Inferior parietal cortex (tissue), 1 donor: ENCODE results near the gene ERC2.
A peak's percentile ranks its signal among the peaks of the same experiment; 100 is the strongest.

Experiments
- DNase-seq: peaks from one replicate; pipeline ENCODE4 v3.0.0-alpha.2; 2016; ENCODE audit errors: extremely low spot score

ERC2 gene

DNA sequence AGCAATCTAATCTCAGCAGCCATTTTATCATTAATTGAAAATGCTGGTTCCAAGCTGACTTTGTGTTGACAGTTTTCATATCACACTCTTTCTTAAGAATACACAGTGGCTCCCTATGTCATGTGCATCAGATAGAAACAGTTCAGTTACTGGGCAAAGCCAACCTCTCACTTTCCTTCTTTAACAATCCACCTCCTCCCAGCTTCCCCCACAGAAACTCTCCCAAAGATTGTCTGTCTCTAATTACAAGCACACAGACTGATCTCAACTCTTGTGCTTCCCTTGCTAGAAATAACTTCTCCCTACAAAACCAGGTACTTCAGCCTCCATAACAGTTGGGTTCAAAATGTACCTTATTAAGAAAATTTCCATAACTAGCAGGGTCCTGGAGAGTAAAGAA is 752.2 kb downstream of the ERC2 start:
- DNase-seq = no peak

DNA sequence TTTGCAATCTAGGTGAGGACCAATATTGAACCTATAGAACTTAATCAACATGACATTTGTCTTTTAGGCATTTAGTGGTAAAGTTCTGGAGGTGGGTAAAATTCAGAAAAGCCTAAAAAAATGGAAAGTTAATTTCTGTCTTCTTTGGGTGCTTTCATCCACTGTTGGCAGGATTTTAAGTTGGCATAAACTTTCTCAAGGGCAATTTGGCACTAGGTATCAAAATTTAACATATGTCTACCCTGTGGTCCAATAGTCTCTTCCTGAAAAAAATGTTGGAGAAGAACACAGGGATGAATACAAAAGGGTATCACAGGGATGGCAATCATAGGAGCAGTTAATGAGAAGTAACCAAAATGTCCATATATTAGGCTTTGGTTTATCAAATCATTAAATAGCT is 754.2 kb downstream of the ERC2 start:
- no peak for DNase-seq

DNA sequence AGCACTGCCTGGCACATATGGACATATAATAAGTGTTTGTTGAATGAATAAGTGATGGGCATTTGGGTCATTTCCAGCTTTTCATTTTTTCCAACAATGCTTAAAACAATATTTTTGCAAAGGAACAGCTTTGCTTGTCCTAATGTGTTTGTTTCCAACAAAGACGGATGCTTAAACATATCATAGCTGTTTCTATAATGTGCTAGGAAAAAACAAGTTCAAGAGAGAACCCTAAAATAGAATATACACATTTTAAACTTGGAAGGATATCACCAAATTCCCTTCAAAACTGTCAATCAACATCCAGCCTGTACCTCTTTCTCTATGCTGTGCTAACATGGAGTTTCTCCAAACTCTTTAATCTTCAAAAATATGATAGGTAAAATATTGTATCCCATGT is 756.6 kb downstream of the ERC2 start:
- no peak for DNase-seq

DNA sequence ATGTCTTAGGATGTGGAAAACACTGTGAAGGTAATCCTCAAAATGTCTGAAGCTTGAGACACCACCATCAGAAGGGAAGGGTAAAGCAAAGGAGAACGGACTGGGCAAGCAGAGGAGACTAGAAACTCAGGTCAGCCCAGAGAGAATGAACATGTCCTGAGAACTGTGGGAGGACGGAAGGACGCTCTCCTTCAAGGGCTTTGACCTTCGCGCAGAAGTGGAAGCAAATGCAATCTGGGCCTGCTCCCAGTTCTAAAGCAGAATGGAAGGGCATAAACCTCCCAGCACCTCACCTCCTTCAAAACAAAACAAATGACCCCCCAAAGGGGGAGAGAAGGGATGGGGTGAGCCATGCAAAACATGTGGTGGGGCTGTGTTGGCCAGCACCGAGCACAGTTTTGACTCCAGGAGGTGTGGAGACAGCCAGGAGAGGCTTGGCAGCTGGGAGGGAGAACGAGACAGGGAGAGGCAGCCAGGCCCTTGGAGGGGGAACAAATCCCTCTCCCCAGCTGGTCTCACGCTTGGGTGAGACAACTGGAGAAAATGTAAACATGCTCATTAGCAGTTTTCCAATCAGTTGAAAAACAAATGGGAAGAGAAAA is 758.8 kb downstream of the ERC2 start:
- DNase-seq = no peak

DNA sequence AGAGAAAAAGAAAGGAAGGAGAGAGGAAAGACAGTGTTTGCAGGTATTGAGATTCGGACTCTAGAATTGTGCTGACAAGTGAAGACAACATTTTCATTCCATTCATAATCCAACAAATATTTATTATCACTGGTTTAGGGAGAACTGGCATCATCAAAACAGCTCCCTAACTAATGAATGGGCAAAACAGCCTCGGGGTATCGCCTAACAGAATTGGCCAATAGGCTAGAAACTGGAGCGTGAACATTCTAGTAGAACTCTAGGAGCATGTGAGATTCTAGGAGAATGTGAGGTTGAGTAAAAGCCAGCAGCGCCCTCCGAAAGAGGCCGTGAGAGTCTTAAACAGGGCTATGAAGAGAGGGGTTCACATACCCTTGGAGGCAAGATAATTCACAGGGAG is 759.3 kb downstream of the ERC2 start:
- DNase-seq = no peak

DNA sequence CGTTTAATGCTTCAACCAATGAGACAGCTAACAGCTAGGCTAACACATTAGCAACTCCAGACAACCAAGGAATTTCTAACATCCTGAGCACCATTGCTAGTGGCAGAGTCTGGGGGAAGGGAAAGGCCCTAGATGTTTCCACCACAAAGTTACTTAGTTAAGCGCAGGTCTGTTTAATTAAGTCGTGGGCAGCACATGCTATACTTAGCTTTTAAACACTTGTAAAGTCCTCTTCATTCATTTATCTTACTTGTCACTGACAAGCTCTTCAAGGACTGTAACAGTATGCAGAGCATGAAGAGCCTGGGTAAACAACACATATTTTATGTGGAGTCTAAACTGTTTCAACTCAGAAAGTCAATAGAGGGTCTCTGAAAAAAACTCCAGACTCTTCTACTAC is 760.0 kb downstream of the ERC2 start:
- no peak for DNase-seq

DNA sequence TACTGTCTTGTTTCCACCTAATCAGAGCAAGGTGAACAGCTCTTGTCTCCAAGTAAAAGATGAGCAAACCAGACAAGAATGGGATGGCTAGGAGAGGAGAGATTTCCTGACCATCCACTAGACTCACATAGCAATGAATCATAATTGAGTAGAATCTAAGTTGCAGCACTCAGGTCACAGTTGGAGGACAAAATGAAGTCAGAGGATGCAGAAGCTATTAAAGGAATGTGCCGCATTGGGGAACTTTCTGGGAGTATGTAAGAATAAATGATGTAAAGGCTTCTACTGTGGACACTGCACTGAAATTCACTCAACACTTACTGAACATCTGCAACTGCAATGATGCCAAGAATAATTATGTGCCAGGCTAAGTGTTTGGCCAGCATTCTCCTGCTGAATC is 763.7 kb downstream of the ERC2 start:
- DNase-seq = no peak

DNA sequence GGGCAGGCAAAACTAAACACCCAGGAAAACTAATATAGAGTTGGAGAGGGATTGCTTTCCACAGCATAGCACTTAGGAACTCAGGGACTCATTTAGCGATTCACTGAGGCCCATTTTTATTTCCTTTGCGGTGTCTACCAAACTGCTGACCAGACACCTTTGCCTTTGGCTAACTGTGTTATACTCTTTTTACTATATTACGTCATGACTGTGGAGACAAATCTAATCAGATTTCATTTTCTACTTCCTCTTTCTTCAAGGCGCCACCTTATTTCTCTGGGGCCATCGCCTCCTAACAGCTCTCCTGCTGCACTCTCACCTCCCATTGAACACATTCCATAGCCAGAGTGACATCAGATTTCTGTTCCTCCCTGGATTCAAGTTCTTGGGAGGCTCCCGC is 765.4 kb downstream of the ERC2 start:
- DNase-seq = no peak

DNA sequence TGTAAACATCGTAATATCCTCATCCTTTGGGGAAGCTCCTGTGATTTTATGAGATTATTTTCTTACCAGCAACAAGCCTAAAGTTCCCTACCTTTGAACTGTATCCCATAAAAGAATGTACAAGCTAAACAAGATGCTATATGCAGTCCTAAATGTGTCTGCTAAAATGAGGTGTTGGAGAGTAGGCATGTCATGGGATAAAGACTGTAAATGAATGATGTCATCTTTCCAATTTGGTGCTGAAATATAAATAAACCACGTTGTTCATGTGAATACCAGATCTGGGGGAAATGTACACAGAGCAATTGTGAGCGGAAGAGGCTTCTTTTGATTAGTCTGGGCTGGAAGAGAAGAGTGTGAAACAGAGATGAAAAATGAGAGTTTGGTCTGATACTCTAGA is 766.3 kb downstream of the ERC2 start:
- no peak for DNase-seq

DNA sequence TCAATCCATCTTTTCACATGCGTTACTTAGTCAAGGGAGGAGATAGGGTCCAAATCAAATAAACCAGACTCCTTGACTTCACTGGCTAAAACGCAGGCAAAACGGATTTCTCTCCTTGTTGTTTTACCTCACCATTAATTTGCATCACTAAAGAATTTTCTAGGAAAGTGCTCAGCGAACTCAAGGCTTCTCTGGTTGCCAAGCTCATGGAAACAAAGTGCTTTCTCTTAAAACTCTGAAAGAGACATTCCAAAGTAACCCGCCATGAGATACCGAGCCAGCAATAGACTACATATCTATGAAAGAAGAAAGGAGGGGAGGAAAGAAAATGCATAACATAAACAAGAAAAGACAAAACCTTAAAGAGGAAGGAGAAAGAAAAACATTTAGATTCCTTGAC is 769.4 kb downstream of the ERC2 start:
- no peak for DNase-seq

DNA sequence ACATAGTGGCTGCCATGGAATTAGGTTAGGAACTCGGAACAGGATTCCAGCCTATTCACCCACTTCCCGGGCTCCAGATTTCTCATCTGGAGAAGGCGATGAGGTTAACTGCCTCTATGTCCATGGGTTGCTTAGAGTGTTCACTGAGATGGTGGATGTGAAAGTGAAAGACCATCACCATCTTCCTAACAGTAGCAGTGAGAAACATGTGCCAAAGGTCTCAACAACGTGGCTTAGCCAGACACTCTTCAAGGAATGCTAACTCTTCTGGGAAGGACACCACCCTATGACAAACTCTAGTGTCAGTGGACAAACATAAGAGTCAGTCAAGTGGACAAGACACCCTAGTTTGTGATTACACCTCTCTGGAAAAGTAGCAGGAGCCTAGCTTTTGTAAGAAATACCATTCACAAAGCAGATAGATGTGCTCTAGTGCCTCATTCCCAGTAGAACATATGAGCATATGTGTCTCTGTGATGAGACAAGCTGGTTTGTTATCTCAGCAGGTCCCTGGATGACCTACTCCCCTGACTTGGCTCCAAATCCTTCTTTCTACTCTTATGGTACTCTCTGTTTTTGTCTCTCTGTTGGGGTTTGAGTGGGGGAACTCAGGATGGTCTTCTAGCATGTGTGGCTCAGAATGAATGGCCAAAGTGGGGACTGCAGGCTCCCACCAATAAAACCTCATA is 770.9 kb downstream of the ERC2 start:
- DNase-seq = no peak

DNA sequence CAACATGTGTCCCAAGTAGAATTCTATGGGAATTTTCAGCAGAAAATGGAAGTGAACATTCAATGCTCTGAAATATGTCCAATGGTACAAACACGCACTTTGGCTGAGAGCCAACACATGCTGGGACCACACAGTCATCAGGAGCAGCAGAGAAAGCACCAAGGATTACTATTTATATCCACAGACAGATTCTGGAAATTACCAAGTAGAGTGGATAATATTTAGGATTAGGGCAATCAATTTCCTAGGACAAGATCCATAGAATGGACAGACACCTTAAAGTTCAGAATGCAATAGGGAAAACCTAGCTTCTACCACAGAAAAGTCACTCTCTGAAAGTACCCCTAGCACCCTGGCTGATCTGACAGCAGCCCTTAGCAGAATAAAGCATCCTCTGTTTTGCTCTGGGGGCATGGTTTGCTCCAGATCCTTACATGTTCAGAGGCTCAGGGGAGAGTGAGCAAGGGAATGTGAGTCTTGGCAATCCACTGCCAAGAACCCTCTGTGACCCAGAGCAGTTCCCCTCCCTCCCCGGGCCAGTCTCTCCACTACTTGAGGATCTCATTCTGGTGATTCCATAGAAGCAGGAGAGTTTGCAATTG is 775.2 kb downstream of the ERC2 start:
- DNase-seq = no peak

DNA sequence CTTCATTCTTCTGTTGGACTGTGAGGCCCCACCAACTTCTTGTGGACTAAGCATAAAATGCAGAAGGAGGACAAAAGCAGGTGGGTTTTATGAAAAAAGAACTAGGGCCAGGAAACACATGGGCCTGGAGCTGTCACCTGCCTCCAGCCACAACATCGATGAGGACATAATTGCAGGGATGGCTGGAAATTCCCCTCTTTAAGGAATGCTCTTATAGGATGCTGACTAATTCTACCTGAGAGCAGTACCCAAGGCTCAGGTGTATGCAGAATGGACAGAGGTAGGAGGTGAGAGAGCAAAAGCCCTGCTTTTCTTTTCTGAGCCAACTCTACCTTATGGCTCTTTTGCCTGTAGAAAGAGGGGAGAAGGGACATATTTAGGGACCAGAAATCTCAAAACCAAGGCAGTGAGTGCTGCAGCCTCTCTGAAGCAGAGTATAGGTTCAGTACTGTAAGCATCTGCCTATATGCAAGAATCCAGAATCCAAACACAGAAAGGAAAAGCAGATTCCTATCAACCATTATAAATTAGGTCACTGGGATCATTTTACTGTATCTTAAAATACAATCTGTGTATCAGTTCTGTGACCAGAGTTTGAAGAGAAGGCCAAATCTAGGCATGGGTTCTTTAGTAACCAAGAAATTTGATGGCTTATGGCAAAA is 775.8 kb downstream of the ERC2 start:
- DNase-seq = no peak

DNA sequence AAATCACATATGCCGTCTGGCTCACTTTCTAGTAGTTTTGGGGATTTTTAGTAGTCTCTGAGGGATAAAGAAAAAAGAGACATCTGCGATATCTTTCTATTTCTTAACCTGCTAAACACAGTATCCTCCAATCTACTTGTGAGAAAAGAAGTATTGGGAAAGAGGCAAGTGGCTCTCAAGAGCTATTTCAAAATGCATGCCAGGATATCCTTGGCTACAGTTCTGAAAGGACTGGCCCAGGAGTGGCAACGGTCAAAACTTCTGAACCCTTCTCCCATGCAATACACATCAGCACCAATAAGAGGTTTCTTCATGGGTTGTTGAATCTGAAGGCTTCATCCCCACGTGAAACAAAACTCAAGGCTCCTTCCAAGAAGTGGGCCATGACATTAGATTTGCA is 777.1 kb downstream of the ERC2 start:
- no peak for DNase-seq

DNA sequence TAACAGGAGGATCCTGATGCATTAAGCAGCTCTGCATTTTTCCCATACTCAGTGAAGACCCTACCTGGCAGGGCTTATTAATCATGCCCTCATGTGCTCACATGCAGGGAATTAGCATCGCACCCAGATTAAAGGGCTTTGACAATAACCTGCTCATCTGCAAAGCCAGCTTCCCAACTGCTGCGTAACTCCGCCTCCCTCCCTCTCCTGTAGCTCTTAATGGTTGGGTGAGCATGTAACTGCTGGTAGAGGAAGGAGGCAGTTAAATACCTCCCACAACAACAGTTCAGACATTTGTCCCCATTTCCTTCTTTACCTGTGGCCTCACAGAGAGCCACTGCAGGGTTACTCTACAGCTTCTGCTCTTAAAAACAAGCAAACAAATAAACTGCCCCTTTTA is 777.5 kb downstream of the ERC2 start:
- peak; percentile 21 for DNase-seq

DNA sequence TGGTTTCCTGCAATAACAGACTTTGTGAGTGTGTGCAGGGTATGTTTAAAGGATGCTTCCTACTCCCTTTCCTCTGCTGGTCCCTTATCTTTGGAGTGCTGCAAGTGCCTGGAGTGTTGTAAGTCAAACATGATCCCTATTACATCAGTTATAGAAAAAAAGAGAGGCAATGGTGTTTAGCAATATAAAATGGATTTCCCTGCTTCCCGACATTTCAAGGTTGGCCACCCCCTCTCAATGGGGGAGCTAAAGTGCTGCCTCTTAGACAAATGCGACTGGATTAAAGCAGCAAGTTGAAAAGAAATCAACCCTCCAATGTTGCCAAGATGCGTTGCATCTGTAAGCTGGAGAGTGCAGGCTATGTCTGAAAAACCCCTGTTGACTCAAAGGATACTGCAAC is 778.1 kb downstream of the ERC2 start:
- DNase-seq = no peak

DNA sequence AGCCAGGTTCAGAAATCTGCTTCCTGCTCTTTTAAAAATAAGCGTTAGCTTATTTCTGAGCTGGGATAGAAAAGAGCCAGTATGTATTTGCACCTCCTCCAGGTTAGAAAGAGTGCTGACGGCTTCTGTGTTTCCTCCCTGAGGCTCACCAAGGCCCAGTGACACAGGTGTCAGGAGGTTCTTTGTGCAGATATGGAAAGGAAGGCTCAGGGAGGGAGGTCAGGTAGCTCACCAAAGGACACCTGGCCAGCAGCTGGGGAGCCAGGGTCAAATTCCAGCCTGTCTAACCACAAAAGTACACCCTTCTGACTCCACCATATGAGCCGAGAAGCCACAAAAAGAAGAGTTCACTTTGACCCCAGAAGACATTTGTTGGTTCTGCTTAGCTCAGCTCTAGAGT is 780.1 kb downstream of the ERC2 start:
- DNase-seq = no peak

DNA sequence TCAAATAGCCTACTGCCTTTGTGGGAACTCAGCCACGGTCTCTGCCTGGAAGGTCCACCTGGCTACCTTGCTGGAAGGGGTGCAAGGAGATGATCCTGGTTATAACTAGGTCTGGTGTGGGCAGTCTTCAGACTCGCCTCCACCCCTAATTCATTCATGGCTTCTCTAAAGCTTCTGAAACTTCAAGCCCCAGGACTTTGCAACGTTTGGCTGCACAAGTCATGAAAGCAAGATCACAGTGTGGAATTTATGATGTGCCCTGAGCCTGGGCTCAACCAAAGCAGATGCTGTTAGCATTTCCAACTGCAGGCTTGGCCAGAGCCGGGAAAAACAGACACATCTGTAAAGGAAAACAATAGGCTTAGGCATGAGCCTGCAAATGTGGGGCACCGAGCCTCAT is 780.7 kb downstream of the ERC2 start:
- DNase-seq = no peak

DNA sequence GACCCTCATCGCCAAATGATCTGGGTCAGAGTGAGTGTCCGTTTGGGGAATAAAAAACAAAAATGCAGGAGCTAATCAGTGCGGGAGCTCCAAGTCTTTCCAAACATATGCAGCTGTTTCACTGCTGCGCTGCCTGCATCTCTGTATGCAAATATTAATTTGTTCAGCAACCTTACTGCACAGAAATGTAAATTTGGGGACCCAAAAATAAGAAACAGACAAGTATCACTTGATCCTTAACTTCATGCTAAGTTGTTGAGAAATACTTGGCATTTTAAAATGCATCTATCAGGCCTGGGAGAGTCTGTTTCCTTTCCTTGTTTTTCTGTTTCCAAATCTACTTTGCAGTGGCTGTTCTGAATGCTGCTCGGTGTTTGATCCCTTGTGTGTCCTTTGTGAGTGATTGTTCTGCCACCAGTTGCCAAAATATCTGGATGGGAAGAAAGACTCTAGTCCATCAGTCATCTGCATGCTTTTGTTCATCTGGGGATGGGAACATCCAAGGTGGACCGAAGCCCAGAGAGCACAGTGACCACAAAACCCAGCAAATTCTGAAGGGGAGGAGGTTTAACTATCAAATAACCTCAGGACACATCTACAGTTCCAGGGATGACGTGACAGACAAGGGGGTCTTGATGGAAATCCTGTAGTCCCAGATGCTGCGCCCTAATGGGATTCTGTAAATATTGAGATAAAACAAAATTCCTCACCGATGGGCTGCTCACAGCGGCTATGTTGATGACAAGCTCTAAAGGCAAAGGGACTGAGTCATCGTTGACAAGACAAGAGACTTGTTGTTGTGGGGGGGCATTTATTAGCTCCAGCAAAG is 781.6 kb downstream of the ERC2 start:
- DNase-seq = no peak

DNA sequence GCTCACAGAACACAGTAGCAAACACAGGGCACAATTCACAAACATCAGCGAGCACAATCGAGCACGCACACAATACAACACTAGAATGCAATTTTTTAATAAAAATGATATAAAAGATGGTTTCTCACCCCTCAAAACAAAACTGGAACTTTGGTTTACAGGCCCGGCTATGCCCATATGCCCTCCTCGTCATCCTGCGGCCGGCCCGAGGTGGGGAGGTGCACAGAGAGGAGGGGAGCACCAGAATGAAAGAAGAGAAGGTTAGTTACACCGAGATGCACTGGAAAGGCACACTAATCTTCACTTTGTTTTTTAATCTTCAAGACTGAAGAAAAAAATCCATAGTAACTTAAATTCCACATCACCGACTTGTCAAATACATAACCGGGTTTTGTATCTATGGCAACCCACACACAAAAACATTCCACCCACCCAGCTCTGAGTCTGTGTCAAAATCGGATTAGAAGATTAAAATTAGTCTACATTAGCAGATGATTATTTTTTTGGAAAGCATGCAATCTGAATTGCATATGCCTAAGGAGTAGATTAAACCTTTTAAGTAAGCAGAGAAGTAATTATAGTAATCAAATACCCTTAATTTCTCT is 784.5 kb downstream of the ERC2 start:
- DNase-seq = no peak

DNA sequence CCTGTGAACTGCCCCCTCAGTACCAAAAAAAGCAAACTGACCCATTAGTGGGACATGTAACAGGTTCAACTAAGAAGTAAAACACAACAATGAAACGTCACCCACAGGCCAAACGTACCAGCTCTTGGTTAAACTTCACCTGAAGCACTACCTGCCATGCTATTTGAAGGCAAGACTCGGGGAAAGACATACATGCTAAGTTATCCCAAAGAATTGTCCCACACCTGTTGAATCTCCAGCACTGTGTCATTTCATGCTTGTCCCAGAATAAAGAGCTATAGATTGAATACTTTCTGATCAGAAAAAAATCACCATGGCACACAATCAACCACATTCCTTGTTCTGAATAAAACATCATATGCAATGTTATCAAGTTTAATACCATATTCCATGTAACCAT is 785.8 kb downstream of the ERC2 start:
- DNase-seq = no peak
